Measurements from ENCODE around the gene NT5C. TPM values are rescaled to one million over a fixed set of nuclear protein-coding genes. Genes with fewer than 3 reads are reported as not detected.

NT5C gene
- polyA plus RNA-seq, 6 donors from 2014 or later = 85.0 to 136 (median 111) TPM

DNA sequence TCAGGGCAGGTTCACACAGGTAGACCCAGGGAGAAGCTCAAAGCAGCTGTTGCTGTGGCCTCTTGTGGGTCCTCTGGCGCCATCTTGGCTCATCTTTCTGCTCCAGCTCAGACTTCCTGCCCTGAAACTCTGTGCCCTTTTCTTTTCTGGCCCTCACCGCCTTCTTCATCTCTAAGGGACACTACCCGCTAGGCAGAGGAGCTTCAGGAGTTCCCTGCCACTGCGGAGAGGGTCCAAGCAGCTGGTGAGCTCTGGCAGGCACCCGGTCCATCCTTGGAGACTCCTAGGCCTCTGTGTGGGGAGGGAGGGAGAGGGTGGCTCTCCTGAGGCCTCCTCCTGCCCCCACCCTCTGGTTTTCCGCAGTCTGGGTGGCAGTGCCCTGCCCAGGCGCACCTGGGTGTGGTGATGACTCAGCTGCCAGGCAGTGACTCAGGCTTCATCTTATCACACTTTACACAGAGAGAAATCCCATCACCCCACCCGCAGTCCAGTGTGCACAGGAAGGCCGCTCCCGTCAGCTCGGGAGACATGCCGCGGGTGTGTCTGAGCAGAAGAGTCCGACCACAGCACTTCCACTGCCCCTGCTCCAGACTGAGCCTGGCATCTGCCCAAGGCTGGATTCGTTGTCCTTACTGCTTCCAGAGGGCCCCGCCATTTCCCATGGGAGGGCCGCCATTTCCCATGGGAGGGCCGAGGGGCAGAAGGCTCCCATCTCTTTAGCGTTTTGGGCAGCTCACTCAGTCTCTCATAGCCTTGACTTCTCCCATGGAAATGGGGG lies 7.3 kb downstream of the NT5C start:
- Mint-ChIP-seq H3K4me1 (peaks cover 28 to 48% (median 41%) of the 10 kb centered on the region in 3 donors), H3K27ac (peak overlapping the region in 1 of 6 donors; percentile 34)

DNA sequence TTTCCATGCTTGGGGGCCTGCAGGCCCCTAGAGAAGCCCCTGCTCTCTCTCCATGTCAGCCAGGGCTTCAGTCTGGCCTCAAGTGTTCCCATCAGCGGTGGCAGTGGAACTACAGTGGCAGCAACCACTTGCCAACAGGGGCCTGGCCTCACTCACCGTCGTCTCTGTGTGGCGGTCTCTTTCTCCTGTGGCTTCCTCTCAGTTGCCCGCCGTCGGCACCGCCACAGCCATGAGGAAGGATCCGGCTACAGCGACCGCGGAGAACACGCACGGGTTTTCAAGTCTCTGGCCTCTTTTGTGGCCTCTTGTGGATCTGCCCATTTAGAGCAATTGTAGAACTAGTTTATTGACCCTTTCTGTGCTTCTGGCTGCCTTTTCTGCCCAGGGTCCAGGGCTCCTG lies 13.2 kb downstream of the NT5C start:
- H3K4me1 Mint-ChIP-seq = peaks cover 37 to 65% (median 59%) of the 10 kb centered on the region in 3 donors
- DNase-seq = no peak
- H3K9me3 Mint-ChIP-seq = no peaks in the 10 kb centered on the region
- H3K36me3 Mint-ChIP-seq = peaks cover 4 to 14% of the 10 kb centered on the region in 2 donors
- H3K27me3 Mint-ChIP-seq = no peaks in the 10 kb centered on the region
- H3K27ac Mint-ChIP-seq = peak overlapping the region in 3 of 6 donors; percentile 60 to 79 (median 66)
- no peak for ATAC-seq (ENCODE audit: low read depth in 2 of 2)
- H3K4me3 Mint-ChIP-seq = peak overlapping the region in 4 of 8 donors; percentile 39 to 88 (median 69)

More for the DNA sequence above, 7.3 kb downstream of the NT5C start:
- ATAC-seq (ENCODE audit: low read depth in 2 of 2) (no peak), DNase-seq (no peak)
- peaks cover 4 to 14% of the 10 kb centered on the region in 2 donors for H3K36me3 Mint-ChIP-seq
- H3K4me3 Mint-ChIP-seq = peak overlapping the region in 1 of 8 donors; percentile 65
- no peaks in the 10 kb centered on the region for H3K27me3 Mint-ChIP-seq
- no peaks in the 10 kb centered on the region for H3K9me3 Mint-ChIP-seq

DNA sequence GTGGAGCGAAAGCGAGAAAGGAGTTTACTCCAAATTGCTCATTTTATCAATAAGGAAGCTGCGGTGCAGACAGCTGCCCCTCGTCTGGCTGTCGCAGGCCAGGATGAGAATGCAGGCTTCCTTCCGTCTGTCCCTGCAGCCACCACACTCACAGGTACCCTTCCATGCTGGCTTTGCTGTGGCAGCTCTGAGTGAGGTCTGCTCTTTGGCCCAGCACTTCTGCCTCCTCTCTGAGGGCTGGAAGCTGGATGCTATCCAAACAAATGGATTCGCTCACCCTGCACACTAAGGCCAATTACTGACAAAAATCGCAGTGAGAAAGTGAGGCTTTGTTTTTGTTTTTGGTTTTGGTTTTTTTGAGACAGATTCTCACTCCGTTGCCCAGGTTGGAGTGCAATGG lies 14.8 kb downstream of the NT5C start:
- ATAC-seq (ENCODE audit: low read depth in 2 of 2) (no peak), DNase-seq (no peak)
- Mint-ChIP-seq H3K36me3 (peaks cover 4 to 18% of the 10 kb centered on the region in 2 donors), H3K9me3 (no peaks in the 10 kb centered on the region), H3K4me3 (peak overlapping the region in 2 of 8 donors; percentile 47 to 72), H3K27ac (peak overlapping the region in 3 of 6 donors; percentile 38 to 79 (median 62)), H3K27me3 (no peaks in the 10 kb centered on the region), H3K4me1 (peaks cover 41 to 71% (median 66%) of the 10 kb centered on the region in 3 donors)

DNA sequence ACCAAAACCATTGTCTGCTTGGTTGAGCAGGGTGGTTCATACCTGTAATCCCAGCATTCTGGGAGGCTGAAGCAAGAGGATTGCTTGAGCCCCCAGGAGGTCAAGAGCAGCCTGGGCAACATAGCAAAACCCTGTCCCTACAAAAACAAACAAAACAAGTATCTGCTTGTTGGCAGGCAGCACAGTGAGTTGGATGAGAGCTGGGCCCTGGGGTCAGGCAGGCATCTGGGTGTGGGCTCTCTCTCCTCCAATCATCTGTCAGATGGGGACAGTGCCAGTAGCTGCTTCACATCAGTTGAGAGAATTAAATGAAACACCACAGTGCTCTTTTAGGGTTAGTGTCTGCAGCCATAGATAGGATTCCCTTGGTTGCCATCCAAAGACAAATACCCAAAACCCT lies 16.0 kb downstream of the NT5C start:
- peaks cover 44 to 74% (median 69%) of the 10 kb centered on the region in 3 donors for H3K4me1 Mint-ChIP-seq
- H3K27ac Mint-ChIP-seq = peak overlapping the region in 3 of 6 donors; percentile 82 to 95 (median 87)
- H3K4me3 Mint-ChIP-seq = peak overlapping the region in 7 of 8 donors; percentile 9 to 95 (median 88)
- DNase-seq (no peak), ATAC-seq (ENCODE audit: low read depth in 2 of 2) (no peak)
- no peaks in the 10 kb centered on the region for H3K9me3 Mint-ChIP-seq
- H3K27me3 Mint-ChIP-seq = no peaks in the 10 kb centered on the region
- peaks cover 0 to 15% of the 10 kb centered on the region in 2 donors for H3K36me3 Mint-ChIP-seq

DNA sequence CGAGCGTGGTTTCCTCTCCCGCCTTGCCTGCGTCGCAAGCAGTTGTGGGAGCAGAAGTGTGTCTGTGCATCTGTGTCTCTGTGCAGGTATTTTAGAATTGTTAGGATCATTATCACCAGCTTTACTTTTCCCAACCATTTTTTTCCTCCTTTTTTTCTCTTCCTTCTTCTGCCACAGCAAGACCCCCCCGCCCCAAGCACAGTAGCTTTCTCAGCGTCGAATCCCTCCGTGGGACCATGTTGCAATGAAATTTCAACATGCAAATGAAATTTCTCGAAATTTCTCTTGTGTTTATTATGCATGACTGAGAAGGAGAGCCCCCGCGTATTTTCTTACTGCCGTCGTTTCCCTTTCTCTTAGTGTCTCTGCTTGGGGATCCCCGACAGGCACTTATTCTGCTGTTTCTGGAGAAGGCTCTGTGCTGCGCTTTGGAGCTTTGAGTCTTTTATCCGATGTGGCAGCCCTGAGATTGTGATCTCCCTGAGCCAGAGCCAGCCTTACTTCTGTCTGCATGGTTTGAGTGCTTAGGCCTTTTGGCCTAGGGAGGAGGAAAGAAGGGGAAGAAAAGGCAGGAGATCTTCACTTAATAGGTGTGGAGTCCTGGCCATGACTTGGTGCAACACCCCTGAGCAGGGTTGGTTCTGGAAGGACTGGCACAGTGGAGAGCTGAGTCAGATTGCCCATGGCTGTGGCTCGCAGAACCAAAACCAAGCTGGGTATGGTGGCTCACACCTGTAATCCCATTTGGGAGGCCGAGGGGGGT lies 16.8 kb downstream of the NT5C start:
- ATAC-seq (ENCODE audit: low read depth in 2 of 2) = peak; percentile 64 to 70
- H3K4me3 Mint-ChIP-seq = peak overlapping the region; percentile 85 to 95 (median 92)

DNA sequence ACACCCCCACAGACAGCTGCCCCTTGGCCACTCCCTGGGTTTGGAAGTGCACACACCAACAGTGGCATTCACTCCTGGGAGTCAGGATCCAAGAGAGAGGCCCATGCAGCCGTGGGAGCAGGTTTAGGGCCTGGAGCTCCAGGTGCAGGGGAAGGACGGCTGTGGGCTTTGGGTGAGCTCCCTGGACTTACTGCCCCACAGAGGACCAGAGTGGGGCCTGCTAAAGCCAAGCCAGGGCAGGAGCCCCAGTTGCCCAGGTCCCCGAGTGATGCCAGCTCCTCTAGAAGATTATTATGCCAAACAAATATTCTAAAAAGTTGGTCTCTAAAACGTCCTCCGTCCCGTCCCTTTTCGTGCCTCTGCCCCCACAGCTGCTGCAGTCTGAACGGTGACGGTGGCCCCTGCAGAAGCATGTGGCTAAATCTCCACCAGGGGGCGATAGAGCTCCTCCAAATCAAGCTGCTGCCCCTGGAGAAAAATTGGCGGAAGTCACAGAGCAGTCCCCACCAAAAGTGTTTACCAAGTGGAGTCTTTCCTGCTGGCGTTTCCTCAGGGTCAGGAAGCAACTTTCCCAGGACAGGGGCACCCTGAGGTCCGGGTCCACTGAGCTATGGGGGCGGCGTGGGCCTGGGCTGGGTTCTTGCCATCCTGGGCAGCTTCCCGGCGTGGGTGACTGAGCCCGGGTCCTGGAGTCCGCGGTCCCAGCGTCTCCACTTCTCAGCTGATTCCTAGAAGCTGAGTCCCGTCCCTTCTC lies 17.6 kb downstream of the NT5C start:
- Mint-ChIP-seq H3K27ac (peak overlapping the region; percentile 87 to 98 (median 93)), H3K4me1 (peaks cover 41 to 76% (median 71%) of the 10 kb centered on the region in 3 donors), H3K36me3 (peaks cover 0 to 8% of the 10 kb centered on the region in 2 donors), H3K4me3 (peak overlapping the region; percentile 85 to 95 (median 92)), H3K27me3 (no peaks in the 10 kb centered on the region), H3K9me3 (no peaks in the 10 kb centered on the region)
- ATAC-seq (ENCODE audit: low read depth in 2 of 2) = peak; percentile 66 to 67
- peak; percentile 88 for DNase-seq

More for the DNA sequence above, 16.8 kb downstream of the NT5C start:
- H3K4me1 Mint-ChIP-seq = peaks cover 44 to 76% (median 67%) of the 10 kb centered on the region in 3 donors
- H3K9me3 Mint-ChIP-seq = no peaks in the 10 kb centered on the region
- peaks cover 0 to 8% of the 10 kb centered on the region in 2 donors for H3K36me3 Mint-ChIP-seq
- no peaks in the 10 kb centered on the region for H3K27me3 Mint-ChIP-seq
- H3K27ac Mint-ChIP-seq = peak overlapping the region; percentile 87 to 98 (median 94)
- DNase-seq = peak; percentile 41

DNA sequence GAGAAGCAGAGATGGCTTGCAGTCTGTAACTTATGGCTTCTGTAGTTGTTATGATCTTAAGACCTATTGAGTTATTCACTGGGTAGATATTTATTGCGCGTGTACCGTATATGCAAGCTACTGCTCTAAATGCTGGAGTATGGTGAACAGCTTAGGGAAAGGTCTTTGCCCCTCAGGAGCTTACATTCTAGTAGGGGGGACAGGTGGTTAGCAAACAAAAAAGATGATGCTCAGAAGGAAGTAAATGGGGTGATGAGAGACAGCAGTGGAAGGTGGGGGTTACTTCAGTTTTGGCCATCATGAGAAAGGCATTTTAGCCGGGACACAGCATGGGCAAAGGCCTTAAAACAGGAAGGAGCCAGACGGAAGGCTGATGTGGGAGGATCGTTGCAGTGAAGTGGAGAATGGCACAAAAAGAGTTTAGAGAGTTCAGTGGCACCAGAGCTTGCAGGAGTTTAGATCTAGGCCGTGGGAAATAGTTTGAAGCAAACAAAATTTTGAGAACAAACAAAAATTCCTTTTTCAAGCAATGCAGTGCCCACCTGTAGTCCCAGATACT lies 19.7 kb downstream of the NT5C start:
- peaks cover 29 to 59% (median 52%) of the 10 kb centered on the region in 3 donors for H3K4me1 Mint-ChIP-seq

DNA sequence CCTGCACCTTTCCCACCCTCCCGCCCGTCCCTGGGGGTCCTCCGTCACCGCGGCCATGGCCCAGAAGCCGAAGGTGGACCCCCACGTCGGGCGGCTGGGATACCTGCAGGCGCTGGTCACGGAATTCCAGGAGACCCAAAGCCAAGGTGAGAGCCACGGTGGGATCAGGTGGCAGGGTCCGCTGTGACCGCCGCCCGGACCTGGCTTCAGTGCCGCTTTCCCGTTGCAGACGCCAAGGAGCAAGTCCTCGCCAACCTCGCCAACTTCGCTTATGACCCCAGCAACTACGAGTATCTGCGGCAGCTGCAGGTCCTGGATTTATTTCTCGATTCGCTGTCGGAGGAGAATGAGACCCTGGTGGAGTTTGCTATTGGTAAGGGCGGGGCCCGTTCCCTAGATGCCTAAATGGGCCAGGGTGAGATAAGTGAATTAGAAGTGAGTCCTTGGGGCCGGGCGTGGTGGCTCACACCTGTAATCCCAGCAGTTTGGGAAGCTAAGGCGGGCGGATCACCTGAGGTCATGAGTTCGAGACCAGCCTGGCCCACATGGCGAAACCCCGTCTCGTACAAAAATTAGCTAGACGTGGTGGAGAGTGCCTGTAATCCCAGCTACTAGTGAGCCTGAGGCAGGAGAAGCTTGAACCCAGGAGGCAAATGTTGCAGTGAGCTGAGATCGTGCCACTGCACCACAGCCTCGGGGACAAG lies 21.2 kb downstream of the NT5C start:
- ATAC-seq (ENCODE audit: low read depth in 2 of 2) (no peak), DNase-seq (no peak)
- H3K4me3 Mint-ChIP-seq = peak overlapping the region; percentile 79 to 93 (median 88)

More for the DNA sequence above, 19.7 kb downstream of the NT5C start:
- DNase-seq = no peak
- peak overlapping the region in 7 of 8 donors; percentile 17 to 89 (median 77) for H3K4me3 Mint-ChIP-seq
- H3K9me3 Mint-ChIP-seq = no peaks in the 10 kb centered on the region
- peaks cover 0 to 2% (median 0%) of the 10 kb centered on the region in 3 donors for H3K27me3 Mint-ChIP-seq
- H3K27ac Mint-ChIP-seq = peak overlapping the region in 2 of 6 donors; percentile 44 to 80
- ATAC-seq (ENCODE audit: low read depth in 2 of 2) = no peak
- peaks cover 0 to 8% of the 10 kb centered on the region in 2 donors for H3K36me3 Mint-ChIP-seq

DNA sequence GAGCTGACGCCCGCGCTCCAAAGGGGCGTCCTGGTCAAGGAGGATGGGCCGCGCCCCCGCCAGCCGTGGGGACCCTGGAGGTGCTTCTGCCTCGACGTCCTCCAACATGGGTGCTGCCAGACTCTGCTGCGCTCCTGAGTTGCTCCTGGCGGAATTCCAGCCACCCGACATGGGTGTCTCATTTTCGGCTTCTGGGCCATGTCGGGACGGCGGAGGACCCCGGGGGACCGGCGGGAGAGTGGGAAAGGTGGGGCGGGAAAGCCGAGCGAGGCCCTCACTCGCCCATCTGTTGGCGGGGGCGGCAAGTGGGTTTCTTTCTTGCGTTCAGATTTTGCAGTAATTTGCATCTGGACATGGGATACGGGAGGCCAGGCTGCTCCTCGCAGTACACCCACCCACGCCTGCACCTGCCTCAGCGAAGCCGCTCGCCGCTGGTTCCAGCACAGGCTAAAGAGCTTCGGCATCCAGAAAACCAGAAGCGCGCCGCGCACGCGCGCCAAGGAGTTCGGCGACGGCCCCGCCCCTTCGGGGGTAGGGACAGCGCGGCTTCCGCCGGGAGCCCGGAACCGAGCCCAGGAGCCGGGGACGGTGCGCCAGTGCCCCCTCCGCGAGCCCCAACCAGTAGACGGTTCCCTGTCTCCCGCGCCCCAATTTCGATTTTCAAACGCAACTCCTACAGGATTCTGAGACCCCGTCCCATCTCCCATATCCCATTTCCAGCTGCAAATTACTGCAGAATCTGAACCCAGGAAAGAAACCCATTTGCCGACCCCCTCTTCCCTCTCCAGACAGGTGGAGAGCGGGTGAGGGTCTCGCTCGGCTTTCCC lies 21.9 kb downstream of the NT5C start, which contains the start of gene ARMC7:
Gene ARMC7 (plus strand): TSS at position 563 of the 827 bp plus-strand sequence. CDS start 320 bp downstream, outside the sequence.
- Mint-ChIP-seq H3K36me3 (peaks cover 0 to 8% of the 10 kb centered on the region in 2 donors), H3K27ac (peak within 1 kb of the TSS; percentile 39 to 93 (median 66)), H3K9me3 (no peaks in the 10 kb centered on the region), H3K27me3 (peaks cover 0 to 15% (median 0%) of the 10 kb centered on the region in 3 donors), H3K4me1 (peaks cover 24 to 38% (median 38%) of the 10 kb centered on the region in 3 donors), H3K4me3 (peak within 1 kb of the TSS; percentile 79 to 93 (median 88))
- ATAC-seq (ENCODE audit: low read depth in 2 of 2) = peak; percentile 74 to 75
- DNase-seq = peak; percentile 91

More for the DNA sequence above, 21.2 kb downstream of the NT5C start:
- Mint-ChIP-seq H3K9me3 (no peaks in the 10 kb centered on the region), H3K4me1 (peaks cover 29 to 46% (median 45%) of the 10 kb centered on the region in 3 donors), H3K36me3 (peaks cover 0 to 8% of the 10 kb centered on the region in 2 donors), H3K27me3 (peaks cover 0 to 15% (median 0%) of the 10 kb centered on the region in 3 donors), H3K27ac (peak overlapping the region in 4 of 6 donors; percentile 39 to 69 (median 62))

DNA sequence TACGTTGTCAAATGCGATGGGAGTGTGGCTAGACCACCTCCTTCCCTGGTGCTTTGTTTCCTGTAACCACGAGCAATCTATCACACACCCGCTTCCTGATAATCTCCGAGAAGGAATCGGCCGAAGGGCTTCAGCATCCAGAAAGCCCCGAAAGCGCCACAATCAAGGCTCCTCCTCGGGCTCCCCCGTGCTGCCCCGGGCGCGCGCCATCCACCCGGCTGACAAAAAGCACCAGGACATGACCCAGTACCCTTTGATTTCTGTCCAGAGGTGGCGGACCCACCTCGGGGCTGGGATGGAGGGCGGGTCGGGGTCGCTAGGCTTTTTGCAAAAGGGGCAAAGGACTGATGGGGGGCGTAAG lies 22.5 kb downstream of the NT5C start:
- peaks cover 0 to 8% of the 10 kb centered on the region in 2 donors for H3K36me3 Mint-ChIP-seq
- H3K4me3 Mint-ChIP-seq = peak overlapping the region; percentile 79 to 93 (median 88)
- H3K9me3 Mint-ChIP-seq = no peaks in the 10 kb centered on the region
- peak overlapping the region in 4 of 6 donors; percentile 61 to 93 (median 80) for H3K27ac Mint-ChIP-seq
- peak; percentile 20 for ATAC-seq (ENCODE audit: low read depth in 2 of 2)
- H3K4me1 Mint-ChIP-seq = peaks cover 19 to 32% (median 32%) of the 10 kb centered on the region in 3 donors
- no peak for DNase-seq
- H3K27me3 Mint-ChIP-seq = peaks cover 0 to 15% (median 0%) of the 10 kb centered on the region in 3 donors

DNA sequence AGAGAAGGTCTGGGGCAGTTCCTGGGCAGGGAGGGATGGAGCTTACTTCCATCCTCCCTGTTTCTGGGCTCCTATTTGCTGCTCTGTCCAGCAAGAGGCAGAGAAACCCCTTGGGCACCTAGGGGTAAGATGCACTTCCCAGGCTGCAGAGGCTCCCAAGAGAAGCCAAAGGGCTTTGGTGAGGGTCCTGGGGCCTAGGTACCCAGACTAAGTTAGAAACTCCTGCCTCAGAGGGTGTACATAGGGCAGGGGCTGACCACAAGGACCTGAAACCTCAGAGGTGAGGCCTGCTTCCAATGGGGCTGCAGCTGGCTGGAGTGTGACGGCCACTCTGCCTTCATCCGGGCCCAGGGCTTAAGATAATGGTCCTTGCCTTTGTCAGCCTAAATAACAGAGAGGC lies 23.3 kb downstream of the NT5C start:
- no peak overlapping the region for H3K27ac Mint-ChIP-seq

More for the DNA sequence above, 23.3 kb downstream of the NT5C start:
- peak overlapping the region; percentile 30 to 92 (median 86) for H3K4me3 Mint-ChIP-seq
- H3K36me3 Mint-ChIP-seq = peaks cover 0 to 8% of the 10 kb centered on the region in 2 donors
- peaks cover 0 to 15% (median 0%) of the 10 kb centered on the region in 3 donors for H3K27me3 Mint-ChIP-seq
- ATAC-seq (ENCODE audit: low read depth in 2 of 2) (no peak), DNase-seq (no peak)
- peaks cover 19 to 32% (median 26%) of the 10 kb centered on the region in 3 donors for H3K4me1 Mint-ChIP-seq
- no peaks in the 10 kb centered on the region for H3K9me3 Mint-ChIP-seq
